A549 (cell line): Measurements from ENCODE around the gene DOC2B.

Source experiments
- PBX3 ChIP-seq: IDR thresholded peaks from 2 replicates; pipeline ENCODE4 v1.6.1; 2012
- POLR2A ChIP-seq: IDR thresholded peaks from 2 replicates; pipeline ENCODE4 v1.6.1; 2012; ENCODE audit warnings: mild to moderate bottlenecking, low read length
- TF ChIP-seq, protein P1 (sequence below): fragments of >200 bp; sonication (Bioruptor Twin); formaldehyde crosslinking; IDR thresholded peaks from 3 replicates; pipeline ENCODE4 v1.5.1; 2016

GRCh38 chr17:172401-172800 lies 9.0 kb downstream of the DOC2B start:
- TF ChIP-seq PBX3 (no peak), POLR2A (no peak)
- TF ChIP-seq, protein P1, sequence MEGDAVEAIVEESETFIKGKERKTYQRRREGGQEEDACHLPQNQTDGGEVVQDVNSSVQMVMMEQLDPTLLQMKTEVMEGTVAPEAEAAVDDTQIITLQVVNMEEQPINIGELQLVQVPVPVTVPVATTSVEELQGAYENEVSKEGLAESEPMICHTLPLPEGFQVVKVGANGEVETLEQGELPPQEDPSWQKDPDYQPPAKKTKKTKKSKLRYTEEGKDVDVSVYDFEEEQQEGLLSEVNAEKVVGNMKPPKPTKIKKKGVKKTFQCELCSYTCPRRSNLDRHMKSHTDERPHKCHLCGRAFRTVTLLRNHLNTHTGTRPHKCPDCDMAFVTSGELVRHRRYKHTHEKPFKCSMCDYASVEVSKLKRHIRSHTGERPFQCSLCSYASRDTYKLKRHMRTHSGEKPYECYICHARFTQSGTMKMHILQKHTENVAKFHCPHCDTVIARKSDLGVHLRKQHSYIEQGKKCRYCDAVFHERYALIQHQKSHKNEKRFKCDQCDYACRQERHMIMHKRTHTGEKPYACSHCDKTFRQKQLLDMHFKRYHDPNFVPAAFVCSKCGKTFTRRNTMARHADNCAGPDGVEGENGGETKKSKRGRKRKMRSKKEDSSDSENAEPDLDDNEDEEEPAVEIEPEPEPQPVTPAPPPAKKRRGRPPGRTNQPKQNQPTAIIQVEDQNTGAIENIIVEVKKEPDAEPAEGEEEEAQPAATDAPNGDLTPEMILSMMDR = no peak
